ENCODE measurements around the gene TOX3. TPM values are rescaled to one million over a fixed set of nuclear protein-coding genes. Genes with fewer than 3 reads are reported as not detected.

TOX3 gene
- total and polyA plus RNA-seq, 10 of the 15 experiments (the other 5 are each of a cell fraction or from before 2014, with no cell fraction given), result not detected

DNA sequence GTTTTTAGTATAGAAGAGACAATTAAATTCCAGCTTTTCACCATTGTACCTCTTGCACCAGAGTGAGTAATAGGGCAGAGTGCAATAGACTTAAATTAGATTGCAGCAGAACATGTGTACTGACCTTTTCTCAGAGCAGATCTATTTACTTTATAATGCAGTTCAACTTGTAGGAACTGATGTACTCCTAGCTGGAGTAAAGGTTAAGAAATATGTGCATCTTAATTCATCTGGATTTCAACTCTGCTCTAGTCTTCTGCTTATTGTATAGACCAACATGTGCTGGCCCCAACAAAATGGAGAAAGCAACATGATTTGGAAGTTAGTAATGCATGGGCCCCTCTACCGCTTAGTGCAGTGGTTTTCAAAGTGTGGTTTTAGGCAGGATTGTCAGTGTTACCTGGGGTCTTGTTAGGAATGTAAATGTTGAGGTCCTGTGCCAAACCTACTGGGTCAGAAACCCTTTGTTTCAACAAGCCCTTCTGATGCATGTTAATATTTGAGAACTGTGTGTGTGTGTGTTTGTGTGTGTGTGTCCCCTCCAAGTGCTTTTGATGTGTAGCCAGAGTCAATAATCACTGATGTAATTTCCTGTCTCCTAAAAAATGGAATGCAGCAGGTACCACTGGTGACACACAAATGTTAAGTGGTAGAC, 138.6 kb downstream of the TOX3 start:
- BruUV-seq (replicated peaks), result no TSS peak
- ATAC-seq, result no peak
- Histone ChIP-seq H3K27me3 (replicated peaks in 1 of 2; ENCODE audit: control insufficient read depth in 2 of 2, insufficient read depth in 2 of 2, low read length in 1 of 2) (no peaks in the 10 kb centered on the region), H3K4me1 (ENCODE audit: control insufficient read depth, insufficient read depth, low read length) (no peaks in the 10 kb centered on the region), H3K4me2 (ENCODE audit: control insufficient read depth, insufficient read depth) (no peak overlapping the region), H2AFZ (ENCODE audit: control insufficient read depth, low read depth, low read length) (no peak overlapping the region), H3K79me2 (ENCODE audit: control insufficient read depth, insufficient read depth, low read length) (no peaks in the 10 kb centered on the region), H3K36me3 (ENCODE audit: control insufficient read depth in 2 of 2, insufficient read depth in 2 of 2, low read length in 1 of 2) (no peaks in the 10 kb centered on the region), H3K9me3 (replicated peaks; ENCODE audit: control insufficient read depth, insufficient read depth, low read length) (no peaks in the 10 kb centered on the region), H3K27ac (ENCODE audit: control insufficient read depth, insufficient read depth) (no peak overlapping the region), H3K4me3 (no peak overlapping the region), H4K20me1 (ENCODE audit: control insufficient read depth, insufficient read depth) (no peaks in the 10 kb centered on the region), H3K9ac (ENCODE audit: control insufficient read depth, insufficient read depth, low read length) (no peak overlapping the region)
- CTCF ChIA-PET, result no interaction called here
- DNase-seq (ENCODE audit: low read depth, low spot score), result no peak
- SMC1A ChIA-PET (ENCODE audit: uncharacterized antibody, unreplicated experiment), result interaction anchor here (0.6 kb wide), 1 partner anchor 33 kb away, joined by 3 read pairs; no protein-coding TSS in a partner anchor
- FAIRE-seq, result no peak
- WGBS (ENCODE audit: insufficient coverage, insufficient replicate concordance, low lambda C conversion rate, missing lambda C conversion rate), result 47% methylated on average over 1 of the region's 1 CpG
- in situ Hi-C loops (cut with MboI), result no loop called here
- intact Hi-C loops (cut with micrococcal nuclease; ENCODE audit: unreplicated experiment), result no loop called here
- TF ChIP-seq PAX8 (IDR thresholded peaks at IDR 0.05) (no peak), ZBTB11 (CRISPR knock-in tag; IDR thresholded peaks at IDR 0.05) (no peak)
- POLR2A ChIA-PET, result no interaction called here
- RAD21 ChIA-PET (ENCODE audit: unreplicated experiment), result no interaction called here

- H3K27me3 ChIP-seq (replicated peaks in 1 of 2; ENCODE audit: control insufficient read depth in 2 of 2, insufficient read depth in 2 of 2, low read length in 1 of 2), result no peaks in the 10 kb centered on the region
- H3K9me3 ChIP-seq (replicated peaks; ENCODE audit: control insufficient read depth, insufficient read depth, low read length), result no peaks in the 10 kb centered on the region
- H2AFZ ChIP-seq (ENCODE audit: control insufficient read depth, low read depth, low read length), result no peak overlapping the region
- intact Hi-C loops (cut with micrococcal nuclease; ENCODE audit: unreplicated experiment) (no loop called here), in situ Hi-C loops (cut with MboI) (no loop called here)
- H3K27ac ChIP-seq (ENCODE audit: control insufficient read depth, insufficient read depth), result no peak overlapping the region
- 0% methylated on average over 1 of the region's 1 CpG for WGBS (ENCODE audit: insufficient coverage, insufficient replicate concordance, low lambda C conversion rate, missing lambda C conversion rate)
- H3K9ac ChIP-seq (ENCODE audit: control insufficient read depth, insufficient read depth, low read length), result no peak overlapping the region
- CTCF ChIA-PET, result interaction anchor here (1.0 kb wide), 1 partner anchor 23 kb away, joined by 3 read pairs; no protein-coding TSS in a partner anchor
- ATAC-seq, result no peak
- H3K4me1 ChIP-seq (ENCODE audit: control insufficient read depth, insufficient read depth, low read length), result no peaks in the 10 kb centered on the region
- no peaks in the 10 kb centered on the region for H4K20me1 ChIP-seq (ENCODE audit: control insufficient read depth, insufficient read depth)
- no peak for FAIRE-seq
- RAD21 ChIA-PET (ENCODE audit: unreplicated experiment), result no interaction called here
- DNase-seq (ENCODE audit: low read depth, low spot score), result no peak
- no peak overlapping the region for H3K4me2 ChIP-seq (ENCODE audit: control insufficient read depth, insufficient read depth)
- H3K79me2 ChIP-seq (ENCODE audit: control insufficient read depth, insufficient read depth, low read length), result no peaks in the 10 kb centered on the region
- no peak overlapping the region for H3K4me3 ChIP-seq
- TF ChIP-seq ZNF217 (IDR thresholded peaks at IDR 0.05), result no peak
- TF ChIP-seq SRF (IDR thresholded peaks at IDR 0.05; ENCODE audit: low read depth in 2 of 2, low read length in 2 of 2), result no peak
- TF ChIP-seq PAX5 (IDR thresholded peaks at IDR 0.05; ENCODE audit: borderline replicate concordance, low read depth, low read length), result no peak
- no peak for TF ChIP-seq TBL1XR1 (IDR thresholded peaks at IDR 0.05; ENCODE audit: low read depth, low read length)
- TF ChIP-seq, protein P1, sequence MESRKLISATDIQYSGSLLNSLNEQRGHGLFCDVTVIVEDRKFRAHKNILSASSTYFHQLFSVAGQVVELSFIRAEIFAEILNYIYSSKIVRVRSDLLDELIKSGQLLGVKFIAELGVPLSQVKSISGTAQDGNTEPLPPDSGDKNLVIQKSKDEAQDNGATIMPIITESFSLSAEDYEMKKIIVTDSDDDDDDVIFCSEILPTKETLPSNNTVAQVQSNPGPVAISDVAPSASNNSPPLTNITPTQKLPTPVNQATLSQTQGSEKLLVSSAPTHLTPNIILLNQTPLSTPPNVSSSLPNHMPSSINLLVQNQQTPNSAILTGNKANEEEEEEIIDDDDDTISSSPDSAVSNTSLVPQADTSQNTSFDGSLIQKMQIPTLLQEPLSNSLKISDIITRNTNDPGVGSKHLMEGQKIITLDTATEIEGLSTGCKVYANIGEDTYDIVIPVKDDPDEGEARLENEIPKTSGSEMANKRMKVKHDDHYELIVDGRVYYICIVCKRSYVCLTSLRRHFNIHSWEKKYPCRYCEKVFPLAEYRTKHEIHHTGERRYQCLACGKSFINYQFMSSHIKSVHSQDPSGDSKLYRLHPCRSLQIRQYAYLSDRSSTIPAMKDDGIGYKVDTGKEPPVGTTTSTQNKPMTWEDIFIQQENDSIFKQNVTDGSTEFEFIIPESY (IDR thresholded peaks at IDR 0.05), result no peak
- TF ChIP-seq SUZ12 (IDR thresholded peaks at IDR 0.05; ENCODE audit: unreplicated experiment), result no peak
- no peak for TF ChIP-seq ZSCAN29 (IDR thresholded peaks at IDR 0.05)
- no peak for TF ChIP-seq ZNF384 (IDR thresholded peaks at IDR 0.05; ENCODE audit: borderline replicate concordance, low read depth, low read length)
- no peak for TF ChIP-seq YY1 (IDR thresholded peaks at IDR 0.05; ENCODE audit: low read depth, low read length)
- TF ChIP-seq NFIC (IDR thresholded peaks at IDR 0.05; ENCODE audit: low read depth, low read length), result no peak
- TF ChIP-seq JUND (IDR thresholded peaks at IDR 0.05; ENCODE audit: low read depth, low read length), result no peak
- POLR2A ChIA-PET, result no interaction called here
- H3K36me3 ChIP-seq (ENCODE audit: control insufficient read depth in 2 of 2, insufficient read depth in 2 of 2, low read length in 1 of 2), result no peaks in the 10 kb centered on the region
- SMC1A ChIA-PET (ENCODE audit: uncharacterized antibody, unreplicated experiment), result interaction anchor here (0.6 kb wide), 1 partner anchor 32 kb away, joined by 3 read pairs; no protein-coding TSS in a partner anchor
- BruUV-seq (replicated peaks), result no TSS peak
These were observed 139.2 kb downstream of the TOX3 start for GRCh38 chr16:52407778-52408177.
